ENCODE data around the gene CACNA1C.

Gene CACNA1C

GRCh38 chr12:2142068-2142467 lies 89.3 kb downstream of the CACNA1C start:
- no peak for DNase-seq

GRCh38 chr12:2144951-2145350 lies 92.2 kb downstream of the CACNA1C start:
- no peak for DNase-seq

DNA sequence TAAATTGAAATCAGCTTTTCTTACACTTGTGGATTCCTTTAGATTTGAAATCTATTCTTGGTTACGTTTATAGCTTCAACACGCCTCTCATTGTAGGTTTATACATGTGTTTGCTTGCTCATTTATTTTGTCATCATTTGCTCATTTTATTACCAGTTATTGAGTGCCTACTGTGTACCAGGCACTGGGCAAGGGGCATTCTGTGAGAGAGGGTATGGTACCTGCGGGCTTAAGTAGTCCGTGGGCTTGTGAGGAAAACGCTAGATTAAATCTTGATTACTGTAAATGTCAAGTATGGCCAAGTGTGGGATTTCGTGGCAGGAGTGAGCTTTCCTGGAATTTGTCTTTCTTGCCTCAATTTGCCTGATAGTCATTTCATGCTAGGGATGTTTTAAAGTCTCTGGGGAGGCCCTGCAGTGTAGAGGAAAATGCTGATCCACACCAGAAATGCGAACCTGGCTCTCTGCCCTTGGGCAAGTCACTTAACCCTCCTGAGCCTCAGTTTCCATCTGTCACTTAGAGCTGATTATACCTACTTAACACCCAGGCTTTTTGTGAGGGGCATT lies 92.7 kb downstream of the CACNA1C start:
- no peak for DNase-seq

DNA sequence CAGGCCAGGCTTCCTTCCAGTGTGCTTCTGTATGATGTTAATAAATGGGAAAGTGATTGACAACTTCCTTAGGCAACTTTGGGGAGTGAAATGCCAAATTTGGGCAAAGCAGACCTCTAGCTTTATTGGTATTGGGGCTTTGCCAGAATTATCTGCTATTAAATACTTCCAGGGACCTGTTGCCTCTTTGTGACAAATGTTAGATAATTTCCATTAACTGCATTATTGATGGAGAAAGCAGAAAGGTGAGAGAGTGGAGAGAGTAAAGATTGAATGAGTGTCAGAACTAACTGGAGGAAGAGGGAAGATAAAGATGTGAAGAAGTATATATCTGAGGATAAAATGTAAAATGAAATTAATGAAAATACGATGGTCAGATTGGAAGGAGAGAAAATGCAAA lies 94.5 kb downstream of the CACNA1C start:
- no peak for DNase-seq

- no peak for DNase-seq
Observed at GRCh38 chr12:2149091-2149490, 96.3 kb downstream of the CACNA1C start.

DNA sequence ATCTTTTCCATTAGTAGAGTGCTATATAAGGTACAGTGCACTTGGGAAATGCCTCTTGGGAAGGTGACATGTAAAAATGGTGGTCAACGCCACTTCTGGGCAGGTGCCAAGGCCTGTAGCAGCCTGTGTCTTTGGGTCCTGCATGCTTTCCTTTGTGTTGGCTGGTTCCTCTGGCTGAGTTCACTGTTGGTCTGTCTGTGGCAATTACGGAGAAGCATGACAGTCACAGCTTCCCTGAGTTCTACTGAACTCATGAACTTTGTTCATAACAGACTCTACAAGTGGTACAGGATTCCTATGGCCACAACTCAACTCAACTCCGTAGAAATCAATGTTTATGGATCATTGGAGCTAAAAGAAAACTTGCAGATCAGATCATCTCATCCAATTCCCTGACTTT lies 98.0 kb downstream of the CACNA1C start:
- DNase-seq = no peak

DNA sequence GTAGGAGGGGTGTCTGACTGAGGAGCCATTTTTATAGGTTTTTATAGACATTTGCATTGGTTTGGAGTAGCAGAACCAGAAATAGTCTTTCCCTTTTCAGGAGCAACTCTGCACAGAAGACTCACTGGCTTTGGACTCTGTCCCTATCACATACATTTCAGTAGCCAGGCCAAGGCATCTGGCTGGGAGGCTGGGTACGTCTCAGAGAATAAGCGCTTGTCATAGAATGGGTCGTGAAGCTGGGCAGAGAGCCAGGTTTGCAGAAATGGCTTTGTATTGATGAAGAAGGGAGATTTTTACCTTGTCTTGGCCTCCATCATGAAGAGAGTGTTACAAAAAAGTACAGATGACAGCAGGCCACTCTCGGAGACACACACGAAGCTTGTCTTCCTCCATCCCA lies 98.6 kb downstream of the CACNA1C start:
- DNase-seq = no peak

DNA sequence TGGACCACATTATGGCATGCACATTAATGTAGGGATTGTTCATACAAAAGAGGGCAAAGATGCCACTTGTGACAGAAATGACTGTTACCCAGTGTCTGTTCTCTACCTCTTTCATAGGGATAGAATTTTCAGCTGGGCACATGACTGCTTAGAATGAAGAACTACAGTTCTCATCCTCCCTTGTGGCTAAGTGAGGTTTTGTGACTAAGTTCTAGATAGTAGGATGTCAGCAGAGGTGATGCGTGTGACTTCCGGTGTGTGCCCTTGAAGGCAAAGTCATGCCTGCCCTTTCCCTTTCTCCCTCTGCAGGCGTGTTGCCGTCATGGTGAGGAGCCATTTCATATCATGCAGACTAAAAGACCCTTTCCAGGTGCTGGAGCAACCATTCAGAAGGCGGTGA lies 99.3 kb downstream of the CACNA1C start:
- no peak for DNase-seq

GRCh38 chr12:2154050-2154449 lies 101.3 kb downstream of the CACNA1C start:
- no peak for DNase-seq

DNA sequence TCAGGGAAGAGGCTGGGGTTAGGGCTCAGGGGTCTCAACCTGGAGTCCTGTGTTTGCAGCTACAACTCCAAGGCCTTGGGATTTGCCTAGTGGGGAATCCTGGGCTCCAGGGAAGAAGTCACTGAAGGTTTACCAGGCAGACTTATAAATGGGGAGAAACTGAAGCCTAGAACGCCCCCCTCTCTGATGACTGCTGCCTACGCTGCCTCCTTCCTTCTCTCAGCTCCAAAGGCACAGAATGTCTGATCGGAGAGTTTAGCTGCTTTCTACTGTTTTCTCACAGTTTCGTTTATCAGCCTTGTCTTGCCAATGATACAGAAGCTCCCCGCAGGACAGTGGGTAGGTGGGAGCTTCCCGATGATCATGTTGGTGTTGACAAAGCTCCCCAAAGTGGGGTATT lies 101.7 kb downstream of the CACNA1C start:
- DNase-seq = no peak

DNA sequence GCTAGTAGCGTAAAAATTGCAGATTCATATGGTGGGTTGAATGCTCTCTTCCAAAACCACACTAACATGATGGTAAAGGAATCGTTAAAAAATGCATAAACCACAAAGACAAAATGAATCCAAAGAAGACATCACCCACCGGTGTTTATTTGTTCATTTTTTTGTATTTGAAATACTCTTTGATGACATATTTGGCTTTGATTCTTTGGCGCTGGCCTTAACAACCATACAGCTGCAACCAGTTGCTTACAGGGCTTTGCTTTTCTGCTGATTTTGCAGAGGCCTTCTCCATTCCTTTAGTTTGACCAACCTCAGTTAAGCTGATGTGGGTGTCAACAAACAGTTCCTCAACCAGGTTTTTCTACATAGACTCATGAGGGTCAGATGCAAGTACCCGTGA lies 103.5 kb downstream of the CACNA1C start:
- DNase-seq = no peak

DNA sequence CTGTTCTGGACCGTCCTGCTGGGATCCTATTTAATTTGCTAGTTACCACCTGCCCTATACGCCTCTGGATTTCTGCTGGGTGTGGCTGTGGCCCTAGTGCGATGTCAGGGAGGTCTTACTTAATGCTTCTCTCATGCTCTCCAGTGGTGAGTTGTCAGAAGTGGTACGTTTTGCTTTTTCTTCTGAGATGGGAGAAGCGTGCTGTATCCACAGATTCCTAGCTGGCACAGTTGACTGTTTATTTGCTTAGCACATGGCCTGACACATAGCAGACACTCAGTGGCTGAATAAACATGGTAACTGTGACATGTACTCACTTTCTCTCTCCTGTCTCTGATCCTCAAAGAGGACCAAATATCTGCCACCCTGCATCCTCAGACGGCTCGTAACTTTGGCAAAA lies 107.3 kb downstream of the CACNA1C start:
- DNase-seq = no peak

DNA sequence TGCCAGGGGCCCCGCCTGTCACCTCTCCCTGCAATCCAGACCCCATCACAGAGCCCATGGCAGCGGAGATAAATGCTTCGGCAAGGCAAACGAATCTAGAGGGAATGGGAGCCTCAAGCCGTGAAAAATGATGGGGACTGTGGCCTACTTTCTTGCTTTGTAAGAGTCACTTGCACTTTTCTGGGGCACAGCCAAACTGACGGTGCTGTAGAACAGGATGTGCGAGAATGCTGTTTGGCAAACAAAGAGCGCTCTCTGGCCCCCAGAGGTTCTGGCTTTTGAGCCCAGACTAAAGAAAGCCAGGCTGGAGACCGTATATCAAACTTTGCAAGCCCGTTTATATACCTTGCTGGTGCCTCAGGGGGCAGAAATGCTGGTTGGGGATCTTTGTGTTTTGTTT lies 108.7 kb downstream of the CACNA1C start:
- no peak for DNase-seq

DNA sequence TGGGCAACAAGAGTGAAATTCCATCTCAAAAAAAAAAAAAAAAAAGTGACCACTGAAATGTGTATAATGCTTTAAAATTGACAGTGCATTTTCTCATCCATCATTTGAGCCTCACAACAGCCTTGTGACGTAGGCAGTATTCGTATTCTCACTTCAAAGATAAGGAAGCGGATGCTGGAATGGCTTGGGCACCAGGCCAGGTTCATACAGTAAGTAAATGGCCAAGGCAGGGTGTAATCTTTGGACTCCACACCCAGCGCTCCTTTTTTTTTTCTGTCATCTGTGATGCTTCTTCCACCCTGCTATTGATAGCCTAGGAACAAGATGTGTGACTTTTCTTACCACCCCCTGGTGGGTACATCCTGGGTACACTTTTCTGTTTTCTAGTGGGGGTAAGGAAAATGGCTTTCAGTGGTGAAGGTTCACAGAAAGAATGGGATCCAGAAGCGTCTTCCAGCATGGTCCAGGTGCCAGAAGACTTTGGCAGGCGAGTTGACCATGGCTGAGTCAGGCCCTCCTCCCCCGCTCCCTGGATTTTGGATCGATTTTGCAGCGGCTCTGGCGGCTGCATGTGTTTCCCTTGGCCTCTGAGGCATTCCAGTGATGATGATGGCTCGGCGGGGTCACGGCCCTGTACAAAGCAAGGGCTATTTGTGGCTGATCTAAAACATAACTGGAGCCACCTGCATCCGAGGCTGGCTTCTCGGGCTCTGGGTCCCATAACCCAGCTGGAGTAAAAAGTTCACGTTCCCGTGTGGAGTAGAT lies 110.6 kb downstream of the CACNA1C start:
- no peak for DNase-seq

- no peak for DNase-seq
Observed at GRCh38 chr12:2165021-2165420, 112.2 kb downstream of the CACNA1C start.

DNA sequence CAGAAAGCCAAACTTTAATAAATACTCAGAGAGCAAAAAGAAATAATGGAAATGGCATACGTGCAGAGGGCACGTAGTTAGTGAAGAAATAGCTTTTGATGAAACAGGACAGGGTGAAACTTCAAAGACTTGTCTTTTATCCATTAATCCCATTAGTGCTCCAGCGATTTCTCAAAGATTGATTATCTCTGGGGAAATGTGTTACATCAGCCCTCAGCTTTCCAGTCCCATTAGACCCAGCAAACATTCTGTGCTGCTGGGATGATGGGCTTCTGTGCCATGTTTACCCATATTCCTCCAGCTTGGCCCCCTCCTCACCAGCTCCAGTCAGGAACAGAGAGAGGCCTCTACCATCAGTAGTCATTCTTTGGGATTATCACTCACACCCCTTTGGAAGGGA lies 113.1 kb downstream of the CACNA1C start:
- DNase-seq = no peak

- DNase-seq = no peak
Observed at GRCh38 chr12:2166696-2167095, 113.9 kb downstream of the CACNA1C start.

GRCh38 chr12:2167231-2167630 lies 114.4 kb downstream of the CACNA1C start:
- no peak for DNase-seq

GRCh38 chr12:2168808-2169207 lies 116.0 kb downstream of the CACNA1C start:
- no peak for DNase-seq

GRCh38 chr12:2169489-2169888 lies 116.7 kb downstream of the CACNA1C start:
- no peak for DNase-seq

- no peak for DNase-seq
Observed at GRCh38 chr12:2169940-2170339, 117.2 kb downstream of the CACNA1C start.

DNA sequence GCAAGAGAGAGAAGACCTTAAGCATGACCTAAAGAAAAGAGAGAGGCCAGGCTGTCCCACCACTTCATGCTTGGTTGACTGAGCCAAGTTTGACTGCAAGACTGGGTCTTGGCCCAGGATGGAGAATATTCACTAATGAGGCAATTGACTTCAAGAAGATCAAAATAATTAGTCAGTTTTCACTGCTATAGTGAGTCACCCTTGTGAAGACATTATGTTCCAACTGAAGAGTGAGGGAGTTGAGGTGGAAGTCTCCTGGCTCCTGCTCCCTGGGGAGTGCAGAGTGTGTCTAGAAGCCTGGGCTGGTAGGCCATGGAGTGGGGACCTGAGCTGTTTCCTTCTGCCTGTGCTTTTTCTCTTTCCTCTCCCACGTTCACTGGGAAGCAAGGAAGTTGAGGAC lies 117.6 kb downstream of the CACNA1C start:
- no peak for DNase-seq

DNA sequence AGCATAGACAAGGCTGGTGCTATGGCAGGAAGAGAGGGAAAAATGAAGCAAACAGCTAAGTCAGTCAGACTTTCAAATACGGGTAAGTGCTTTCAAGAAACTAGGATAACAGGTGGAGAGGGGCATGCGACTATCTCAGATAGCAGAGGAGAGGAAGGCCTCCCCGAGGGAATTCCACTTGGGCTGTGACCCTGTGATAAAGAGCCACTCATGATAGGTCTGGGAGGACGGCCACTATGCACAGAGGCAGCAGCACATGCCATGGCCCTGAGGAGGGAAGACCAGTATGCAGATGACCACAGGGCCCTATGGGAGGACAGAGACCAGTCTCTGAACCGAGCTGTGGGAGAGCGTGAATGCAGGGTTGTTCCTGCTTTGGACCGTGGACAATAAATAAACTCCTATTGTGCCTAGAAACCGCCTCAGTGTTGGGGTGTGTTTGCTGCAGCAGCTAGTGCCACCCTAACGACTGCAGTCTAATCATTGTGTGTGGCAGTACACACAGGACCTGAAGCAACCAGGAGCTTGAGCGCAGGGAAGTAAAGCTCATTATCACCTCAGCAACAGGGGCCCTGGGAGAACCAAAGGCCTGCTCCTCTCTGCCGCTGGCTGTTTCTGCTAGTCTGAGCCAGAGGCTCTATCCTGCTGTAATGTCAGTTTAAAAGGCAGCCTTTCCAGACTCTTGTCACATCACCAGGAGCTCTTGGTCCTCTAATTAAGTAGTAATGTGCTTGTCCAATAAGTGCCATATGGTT lies 119.1 kb downstream of the CACNA1C start:
- no peak for DNase-seq

DNA sequence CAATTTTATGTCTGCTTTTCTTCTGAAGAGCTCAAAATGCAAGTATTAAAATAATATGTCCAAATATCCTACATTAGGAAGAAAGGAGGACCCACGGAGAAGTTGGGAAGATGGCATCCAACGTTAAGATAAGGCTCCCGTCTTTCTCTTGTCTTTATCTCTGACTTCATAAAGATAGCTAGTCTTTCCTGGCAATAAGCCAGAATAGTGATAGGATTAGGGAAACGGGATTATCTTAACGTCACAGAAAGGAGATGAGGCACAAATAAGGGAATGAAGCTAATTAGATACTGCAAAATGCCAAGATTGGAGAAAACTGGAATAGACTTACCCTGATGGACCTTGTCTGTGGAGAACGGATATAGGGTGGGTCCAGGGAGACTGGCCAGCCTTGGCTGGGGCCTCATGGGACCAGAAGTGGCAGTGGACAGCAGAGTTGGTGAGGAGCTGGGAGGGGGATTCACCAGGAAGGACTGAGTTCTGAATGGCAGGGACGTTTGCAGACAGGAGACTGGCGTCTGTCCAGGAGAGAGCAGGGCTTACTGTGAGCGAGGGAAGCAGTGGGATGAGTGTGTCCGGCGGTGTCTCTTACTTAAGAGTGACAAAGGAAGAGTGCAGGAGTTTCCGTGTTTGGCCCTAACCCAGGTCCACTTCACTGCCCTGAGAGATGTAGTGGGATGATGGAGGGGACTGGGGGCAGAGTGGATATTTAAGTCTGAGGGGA lies 119.9 kb downstream of the CACNA1C start:
- DNase-seq = no peak
